ENCODE measurements around the gene PLXNA4. TPM values are rescaled to one million over a fixed set of nuclear protein-coding genes. Genes with fewer than 3 reads are reported as not detected.

The PLXNA4 gene
- polyA plus RNA-seq, 2 of the 4 experiments (the other 2 are of a cell fraction), result 0.12 to 0.34 TPM

DNA sequence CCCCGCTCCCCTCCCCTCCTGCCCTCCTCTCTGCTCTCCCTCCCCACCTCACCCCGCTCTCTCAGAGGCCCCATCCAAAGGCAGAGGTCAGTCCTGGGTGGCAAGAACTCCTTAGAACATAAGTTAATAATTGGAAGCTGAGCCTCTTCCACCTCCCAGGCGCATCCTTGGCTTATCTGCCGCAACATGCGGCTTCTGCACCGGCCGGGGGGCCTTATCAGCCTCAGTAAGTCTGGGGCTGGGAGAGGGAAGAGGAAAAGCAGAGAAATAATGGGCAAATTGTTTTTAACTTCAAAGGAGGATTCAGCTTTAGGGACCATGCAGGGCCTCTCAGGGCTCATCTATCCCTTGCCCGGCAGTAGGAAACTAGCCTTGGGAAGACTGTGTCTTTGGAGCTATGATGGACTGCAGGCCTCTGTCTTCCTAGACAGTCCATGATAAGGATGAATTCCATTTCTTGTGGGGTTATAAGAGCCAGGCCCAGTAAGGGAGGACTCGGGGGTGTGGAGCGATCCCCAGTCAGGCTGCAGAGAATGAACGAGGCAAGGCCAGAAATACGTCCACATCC, 411.6 kb downstream of the PLXNA4 start:
- Histone ChIP-seq H3K4me1 (0 out of 3 replicates have a peak, but pooled peaks cover 2% of the 10 kb centered on the region), H3K4me3 (no peak overlapping the region), H3K9me3 (no peaks in the 10 kb centered on the region), H3K4me2 (no peak overlapping the region), H3K27ac (no peak overlapping the region)
- ChIA-PET CTCF (interaction anchor here (0.6 to 1.3 kb wide), 4 partner anchors 11 to 23 kb away, joined by 3 to 5 read pairs (median 4); no protein-coding TSS in a partner anchor), POLR2A (no interaction called here)
- TF ChIP-seq HES2 (IDR thresholded peaks at IDR 0.05), result no peak
- TF ChIP-seq BHLHE40 (IDR thresholded peaks at IDR 0.05; ENCODE audit: low read depth, low read length), result no peak
- no peak for TF ChIP-seq FOSB (CRISPR knock-in tag; IDR thresholded peaks at IDR 0.05)
- TF ChIP-seq, protein P1, sequence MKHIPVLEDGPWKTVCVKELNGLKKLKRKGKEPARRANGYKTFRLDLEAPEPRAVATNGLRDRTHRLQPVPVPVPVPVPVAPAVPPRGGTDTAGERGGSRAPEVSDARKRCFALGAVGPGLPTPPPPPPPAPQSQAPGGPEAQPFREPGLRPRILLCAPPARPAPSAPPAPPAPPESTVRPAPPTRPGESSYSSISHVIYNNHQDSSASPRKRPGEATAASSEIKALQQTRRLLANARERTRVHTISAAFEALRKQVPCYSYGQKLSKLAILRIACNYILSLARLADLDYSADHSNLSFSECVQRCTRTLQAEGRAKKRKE (CRISPR knock-in tag; IDR thresholded peaks at IDR 0.05; ENCODE audit: low read depth), result no peak
- TF ChIP-seq ZSCAN20 (CRISPR knock-in tag; IDR thresholded peaks at IDR 0.05), result no peak
- no peak for TF ChIP-seq SMC3 (IDR thresholded peaks at IDR 0.05)
- DNase-seq (ENCODE audit: low read depth in 1 of 2, low spot score in 1 of 2) (no peak), FAIRE-seq (no peak), ATAC-seq (no peak)
- 88% methylated on average over 10 of the region's 12 CpGs for WGBS (ENCODE audit: missing lambda C conversion rate)

DNA sequence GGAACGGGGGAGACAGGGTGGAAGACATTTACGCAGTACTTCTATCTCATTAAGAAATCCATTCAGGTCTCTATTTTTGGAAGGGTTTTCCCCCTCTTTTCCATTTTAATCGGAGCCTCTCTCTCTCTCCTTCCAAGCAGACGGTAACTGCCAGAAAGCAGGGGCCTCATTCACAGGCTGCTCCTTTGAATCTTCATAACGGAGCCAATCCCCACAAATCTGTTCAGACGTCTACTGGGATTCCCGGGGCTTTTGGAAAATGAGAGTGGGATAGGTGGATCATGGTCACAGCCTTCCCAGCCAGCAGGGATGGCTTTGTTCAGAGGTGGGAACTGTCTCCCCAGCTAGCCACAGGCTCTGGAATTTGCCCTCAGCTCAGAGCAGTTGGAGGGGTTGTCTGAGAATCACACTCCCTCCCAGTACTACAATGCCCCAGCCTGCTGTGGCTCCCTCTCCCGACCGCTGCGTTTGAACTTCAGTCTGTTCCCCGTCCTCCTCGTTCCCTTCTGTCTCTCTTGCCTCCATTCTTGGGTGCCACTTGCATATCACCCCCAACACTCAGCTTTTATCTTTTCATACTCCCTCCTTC, 413.6 kb downstream of the PLXNA4 start:
- no peaks in the 10 kb centered on the region for H3K9me3 ChIP-seq
- WGBS (ENCODE audit: missing lambda C conversion rate), result 85% methylated on average over 12 of the region's 12 CpGs
- CTCF ChIA-PET, result interaction anchor here (1.5 kb wide), 1 partner anchor 217 kb away, joined by 4 read pairs; no protein-coding TSS in a partner anchor
- no peak overlapping the region; a peak in 1 of 6 replicates for H3K27ac ChIP-seq
- no peak for TF ChIP-seq RNF2 (IDR thresholded peaks at IDR 0.05; ENCODE audit: borderline replicate concordance, low read depth)
- TF ChIP-seq FOSB (CRISPR knock-in tag; IDR thresholded peaks at IDR 0.05), result no peak
- no peak for TF ChIP-seq FOXS1 (CRISPR knock-in tag; IDR thresholded peaks at IDR 0.05)
- TF ChIP-seq ZNF302 (CRISPR knock-in tag; IDR thresholded peaks at IDR 0.05), result no peak
- TF ChIP-seq, protein P2, sequence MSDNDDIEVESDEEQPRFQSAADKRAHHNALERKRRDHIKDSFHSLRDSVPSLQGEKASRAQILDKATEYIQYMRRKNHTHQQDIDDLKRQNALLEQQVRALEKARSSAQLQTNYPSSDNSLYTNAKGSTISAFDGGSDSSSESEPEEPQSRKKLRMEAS (IDR thresholded peaks at IDR 0.05), result no peak
- TF ChIP-seq HES2 (IDR thresholded peaks at IDR 0.05), result no peak
- ATAC-seq, result no peak
- no peak for FAIRE-seq
- no peak overlapping the region for H3K4me3 ChIP-seq
- POLR2A ChIA-PET, result no interaction called here
- no peaks in the 10 kb centered on the region for H3K4me1 ChIP-seq
- H3K4me2 ChIP-seq, result no peak overlapping the region
- DNase-seq (ENCODE audit: low read depth in 1 of 2, low spot score in 1 of 2), result no peak

GRCh38 chr7:132161976-132162375, 414.3 kb downstream of the PLXNA4 start:
- FAIRE-seq (no peak), DNase-seq (ENCODE audit: low read depth in 1 of 2, low spot score in 1 of 2) (no peak), ATAC-seq (no peak)
- H3K4me3 ChIP-seq, result no peak overlapping the region
- no peak overlapping the region for H3K27ac ChIP-seq
- ChIA-PET POLR2A (no interaction called here), CTCF (interaction anchor here (1.0 to 1.4 kb wide), 2 partner anchors 72 to 220 kb away, joined by 3 to 4 read pairs; no protein-coding TSS in a partner anchor)
- no peak overlapping the region for H3K4me2 ChIP-seq
- 59% methylated on average over 8 of the region's 8 CpGs for WGBS (ENCODE audit: missing lambda C conversion rate)
- TF ChIP-seq JUN (IDR thresholded peaks at IDR 0.05) (no peak), POLR2AphosphoS2 (conservative IDR thresholded peaks at IDR 0.05; ENCODE audit: low read length) (no peak), ZSCAN20 (CRISPR knock-in tag; IDR thresholded peaks at IDR 0.05) (no peak), ELK1 (IDR thresholded peaks at IDR 0.05; ENCODE audit: low read depth, low read length) (no peak), ZNF302 (CRISPR knock-in tag; IDR thresholded peaks at IDR 0.05) (no peak), JUNB (IDR thresholded peaks at IDR 0.05) (no peak), NFE2L2 (conservative IDR thresholded peaks at IDR 0.05; ENCODE audit: low read length) (no peak), MAZ (IDR thresholded peaks at IDR 0.05; ENCODE audit: borderline replicate concordance, low read depth, low read length) (no peak), KDM1A (IDR thresholded peaks at IDR 0.05; ENCODE audit: low read depth) (no peak), FOXS1 (CRISPR knock-in tag; IDR thresholded peaks at IDR 0.05) (no peak), CBX8 (IDR thresholded peaks at IDR 0.05) (no peak), EHF (CRISPR knock-in tag; IDR thresholded peaks at IDR 0.05) (no peak), FOSL2 (IDR thresholded peaks at IDR 0.05) (no peak), FOSL2 (CRISPR knock-in tag; IDR thresholded peaks at IDR 0.05) (no peak), BCL3 (IDR thresholded peaks at IDR 0.05) (no peak), POLR2A (IDR thresholded peaks at IDR 0.05; ENCODE audit: low read length) (no peak), CHD2 (IDR thresholded peaks at IDR 0.05; ENCODE audit: low read length, partially characterized antibody) (no peak)
- TF ChIP-seq, protein P1 (CRISPR knock-in tag; IDR thresholded peaks at IDR 0.05; ENCODE audit: low read depth), result no peak
- no peaks in the 10 kb centered on the region for H3K4me1 ChIP-seq
- H3K9me3 ChIP-seq, result no peaks in the 10 kb centered on the region

Data from A549 (cell line).